Skin of body (tissue), 2 donors: ENCODE measurements around the gene DDX39A. TPM values are rescaled to one million over a fixed set of nuclear protein-coding genes. Genes with fewer than 3 reads are reported as not detected.

Experiments used
- DNase-seq: peaks from one replicate; lab custom pipeline; 2025; lab: John Stamatoyannopoulos, UW
- total RNA-seq: library from RNA; depleted of rRNA; stranded (reverse); fragments of >200 nt; gene quantifications from one replicate; pipeline ENCODE4 v1.2.3, GENCODE V29; 2014

DDX39A gene
- total RNA-seq, 1 donor from 2014 or later = 42.0 TPM

DNA sequence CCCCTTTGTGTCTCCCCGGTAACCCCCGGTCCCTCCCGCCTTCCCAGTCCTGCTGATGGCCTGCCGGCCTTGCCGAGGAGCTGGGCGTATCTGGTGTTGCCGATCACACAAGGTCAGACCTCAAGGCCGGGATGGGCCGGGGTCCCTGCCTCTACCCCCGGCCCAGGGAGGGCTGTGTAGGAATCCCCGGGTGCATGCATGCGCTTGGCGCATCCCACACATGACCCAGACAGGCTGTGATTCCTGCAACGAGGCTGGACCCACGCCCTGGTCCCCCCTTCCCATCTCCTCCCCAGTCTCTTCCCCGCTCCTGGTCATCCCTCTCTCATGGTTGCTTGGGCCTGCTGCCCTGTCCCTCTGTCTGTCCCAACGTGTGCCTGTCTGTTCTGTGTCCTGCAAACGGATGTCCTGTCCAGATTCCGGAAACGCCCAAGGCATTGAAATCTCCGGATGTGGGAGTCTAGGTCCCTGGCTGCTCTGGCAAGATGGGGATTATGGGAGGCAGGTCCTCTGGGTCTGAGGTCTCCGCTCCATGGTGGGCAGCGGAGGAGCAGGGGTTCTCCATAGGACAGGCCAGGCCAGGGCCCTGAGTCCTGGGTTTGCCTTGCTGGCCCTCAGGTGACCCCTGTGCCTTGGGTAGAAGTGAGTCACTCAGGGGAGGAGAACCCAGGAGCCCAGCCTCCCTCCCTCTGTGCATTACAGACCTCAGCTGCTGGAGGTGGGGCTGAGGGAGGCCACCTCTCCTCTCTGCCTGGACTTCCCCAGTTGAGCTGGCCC, 15.6 kb upstream of the DDX39A start:
- no peak for DNase-seq

- DNase-seq = no peak
Measured at GRCh38 chr19:14433554-14434501, 14.7 kb upstream of the DDX39A start.

GRCh38 chr19:14432791-14433553, 13.8 kb upstream of the DDX39A start, which contains the start of gene PKN1:
Gene PKN1 (plus strand): TSS chr19:14433306. CDS start chr19:14433522, 216 bp downstream.
- no peak for DNase-seq

DNA sequence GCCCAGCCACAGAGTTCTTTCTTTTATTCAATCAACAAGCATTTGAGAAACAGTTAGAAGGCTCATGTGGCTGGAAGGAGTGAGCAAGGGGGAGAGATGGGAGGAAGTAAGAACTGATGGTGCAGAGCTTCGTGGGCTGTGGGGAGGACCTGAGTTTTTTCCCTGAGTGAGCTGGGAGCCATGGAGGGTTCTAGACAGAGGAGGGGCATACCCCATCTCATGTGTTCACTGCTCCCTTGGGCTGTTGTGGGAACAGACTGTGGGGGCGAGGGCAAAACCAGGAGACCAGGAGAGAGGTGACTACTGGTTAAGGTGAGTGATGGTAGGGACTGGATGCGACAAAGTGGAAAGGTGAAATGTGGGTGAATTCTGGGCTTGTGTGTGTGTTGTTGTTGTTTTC, 11.6 kb upstream of the DDX39A start:
- no peak for DNase-seq

DNA sequence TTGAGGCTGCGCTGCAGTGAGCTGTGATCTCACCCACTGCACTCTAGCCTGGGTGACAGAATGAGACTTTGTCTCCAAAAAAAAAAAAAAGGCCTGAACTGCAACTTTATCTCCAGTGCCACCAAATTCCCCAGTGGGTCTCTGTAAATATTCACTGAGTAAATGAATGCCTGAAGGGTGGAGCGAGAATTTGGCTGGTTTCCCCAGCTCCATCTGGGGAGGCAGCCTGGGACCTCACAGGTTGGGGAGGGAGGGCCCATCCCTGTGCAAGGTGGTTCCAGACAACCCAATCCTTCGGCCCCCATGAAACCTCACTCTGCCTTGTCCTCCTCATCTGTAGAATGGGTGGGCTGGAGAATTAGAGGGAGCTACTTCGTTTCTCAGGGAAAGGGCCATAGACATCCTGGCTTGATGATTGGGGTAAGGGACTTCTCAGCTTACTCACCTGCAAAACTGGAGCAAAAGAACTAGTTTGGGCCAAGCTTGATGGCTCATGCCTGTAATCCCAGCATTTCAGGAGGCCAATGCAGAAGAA, 9.8 kb upstream of the DDX39A start:
- no peak for DNase-seq

DNA sequence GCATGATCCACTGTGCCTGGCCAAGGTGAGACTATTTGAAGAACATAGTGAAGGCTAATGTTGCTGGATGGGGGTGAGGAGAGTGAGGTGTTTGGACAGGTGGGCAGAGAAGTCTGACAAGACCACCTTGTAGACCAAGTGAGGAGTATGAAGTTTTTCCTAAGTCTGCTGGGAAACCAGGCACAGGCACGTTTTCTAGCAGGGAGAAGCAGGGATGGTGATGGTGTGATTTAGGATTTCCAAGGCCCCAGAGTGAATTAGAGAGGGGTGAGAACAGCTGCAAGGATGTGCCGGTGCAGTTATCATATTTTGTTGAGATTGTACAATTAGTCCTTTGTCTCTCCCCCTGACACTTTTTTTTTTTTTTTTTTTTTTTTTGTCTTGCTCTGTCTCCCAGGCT, 8.3 kb upstream of the DDX39A start:
- DNase-seq = no peak

- DNase-seq = no peak
Measured at GRCh38 chr19:14425696-14426138, 6.6 kb upstream of the DDX39A start.

DNA sequence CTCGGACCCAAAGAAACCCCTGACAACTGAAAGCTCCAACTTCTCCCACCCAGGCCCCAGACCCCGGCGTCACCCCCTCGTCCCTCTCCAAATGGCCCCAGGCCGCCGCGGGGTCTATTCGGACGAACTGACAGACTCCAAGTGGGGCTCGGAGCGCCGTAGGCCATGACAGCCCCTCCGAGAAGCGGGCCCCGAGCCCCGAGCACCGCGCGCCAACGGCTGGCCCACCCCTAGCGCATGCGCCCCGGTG, 360 bp downstream of the DDX39A start:
- no peak for DNase-seq

DNA sequence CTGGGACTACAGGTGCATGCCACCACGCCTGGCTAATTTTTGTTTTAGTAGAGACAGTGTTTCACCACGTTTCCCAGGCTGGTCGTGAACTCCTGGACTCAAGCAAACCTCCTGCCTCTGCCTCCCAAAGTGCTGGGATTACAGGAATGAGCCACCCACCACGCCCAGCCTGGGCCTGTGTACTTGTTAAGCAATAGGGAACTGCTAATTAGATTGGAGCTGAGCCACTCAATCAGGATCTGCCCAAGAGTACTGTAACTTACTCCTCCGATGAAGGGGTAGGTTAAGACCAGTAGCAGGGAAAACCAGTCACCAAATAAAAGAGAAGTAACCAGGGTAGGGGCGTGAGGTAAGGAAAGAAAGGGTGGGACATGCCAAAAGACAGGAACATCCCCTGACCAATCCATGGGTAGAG, 2.3 kb downstream of the DDX39A start:
- DNase-seq = no peak

DNA sequence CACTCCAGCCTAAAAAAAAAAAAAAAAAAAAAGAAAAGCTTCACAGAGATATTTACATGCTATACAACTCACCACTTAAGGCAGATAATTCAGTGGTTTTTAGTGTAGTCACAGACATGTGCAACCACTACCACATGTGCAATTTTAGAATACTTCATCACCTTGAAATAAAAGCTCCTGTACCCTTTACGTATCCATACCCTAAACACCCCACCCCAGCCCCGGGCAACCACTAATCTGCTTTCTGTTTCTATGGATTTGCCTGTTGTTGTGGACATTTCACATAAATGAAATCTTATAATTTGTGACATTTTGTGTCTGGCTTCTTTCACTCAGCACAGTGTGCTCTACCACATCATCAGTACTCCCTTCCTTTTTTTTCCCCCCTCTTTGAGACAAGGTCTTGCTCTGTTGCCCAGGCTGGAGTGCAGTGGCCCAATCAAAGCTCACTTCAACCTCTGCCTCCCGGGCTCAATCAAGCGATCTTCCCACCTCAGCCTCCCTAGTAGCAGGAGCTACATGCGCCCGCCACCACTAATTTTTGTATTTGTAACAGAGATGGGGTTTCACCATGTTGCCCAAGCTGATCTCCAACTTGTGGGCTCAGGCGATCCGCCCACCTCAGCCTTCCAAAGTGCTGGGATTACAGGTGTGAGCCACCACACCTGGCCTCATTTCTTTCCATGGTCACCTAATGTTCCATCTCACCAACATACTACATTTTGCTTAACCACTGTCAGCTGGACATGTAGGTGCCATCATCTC, 4.0 kb downstream of the DDX39A start:
- no peak for DNase-seq

- no peak for DNase-seq
Measured at GRCh38 chr19:14413693-14414181, 5.4 kb downstream of the DDX39A start.

DNA sequence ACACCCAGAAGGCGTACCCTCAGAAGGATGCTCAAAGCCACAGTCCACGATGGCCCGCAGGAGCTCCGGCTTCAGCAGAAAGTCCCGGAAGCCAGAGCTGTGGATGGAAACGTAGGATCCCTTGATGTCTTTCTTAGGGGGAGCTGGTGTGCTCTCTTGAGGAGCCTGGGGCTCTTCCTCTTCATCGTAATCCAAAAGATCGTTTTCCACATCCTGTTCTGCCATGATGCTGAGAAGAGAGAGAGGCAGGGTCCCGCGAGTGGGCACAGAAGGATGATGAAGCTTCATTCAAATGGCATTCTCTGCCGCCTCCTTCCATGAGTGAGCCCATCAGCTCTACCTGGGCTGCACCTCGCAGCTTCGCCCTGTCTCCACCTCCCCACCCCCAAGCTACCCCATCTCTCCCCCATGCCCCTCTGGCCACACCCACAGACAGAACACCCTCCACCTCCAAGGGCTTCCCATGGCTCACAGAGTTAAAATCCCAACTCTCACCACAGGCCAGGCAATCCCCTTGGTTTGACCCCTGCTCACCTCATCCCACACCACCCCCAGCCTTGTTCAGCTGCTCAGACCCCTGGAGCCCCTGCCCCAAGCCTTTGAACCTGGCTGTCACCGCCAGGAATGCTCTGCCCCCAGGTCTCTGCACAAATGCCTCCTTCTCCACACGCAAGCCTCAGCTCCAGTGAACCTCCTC, 6.0 kb downstream of the DDX39A start:
- DNase-seq = no peak

DNA sequence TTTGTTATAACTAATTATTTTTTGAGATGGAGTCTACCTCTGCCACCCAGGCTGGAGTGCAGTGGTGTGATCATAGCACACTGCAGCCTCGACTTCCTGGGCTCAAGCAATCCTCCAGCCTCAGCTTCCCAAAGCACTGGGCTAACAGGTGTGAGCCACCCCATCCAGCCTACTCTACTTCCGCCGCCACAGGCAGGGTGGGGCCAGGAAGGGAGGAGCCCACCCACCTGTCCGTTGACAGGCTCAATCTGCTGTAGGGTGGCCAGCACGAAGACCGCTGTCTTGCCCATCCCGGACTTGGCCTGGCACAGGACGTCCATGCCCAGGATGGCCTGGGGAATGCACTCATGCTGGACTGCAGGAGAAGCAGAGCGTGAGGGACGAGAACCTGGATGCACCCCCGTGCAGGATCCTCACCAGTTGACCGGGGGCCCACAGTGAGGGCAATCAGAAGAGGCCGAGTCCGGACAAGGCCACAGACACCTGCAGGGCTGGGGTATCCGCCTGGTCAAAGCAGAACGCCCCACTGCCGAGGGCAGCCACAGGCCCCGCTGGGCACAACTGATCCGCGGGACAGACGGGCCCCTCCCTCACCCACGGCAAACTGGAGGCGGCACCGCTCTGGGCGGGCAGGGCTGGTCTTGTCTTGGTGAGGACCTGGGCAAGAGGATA, 6.7 kb downstream of the DDX39A start:
- DNase-seq = no peak

DNA sequence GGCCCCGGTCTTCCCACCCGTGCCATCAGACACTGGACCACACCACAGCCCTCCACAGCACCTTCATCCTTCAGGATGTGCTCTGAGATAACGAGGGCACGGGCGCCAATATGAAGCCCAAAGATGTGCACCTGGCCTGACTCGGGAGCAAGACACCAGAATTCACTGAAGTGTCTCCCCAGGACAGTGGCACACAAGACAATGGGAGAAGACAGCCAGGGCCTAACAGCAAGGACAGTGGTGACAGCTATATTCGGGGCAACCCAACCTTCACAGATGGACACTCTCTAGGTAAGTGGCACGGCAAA, 7.2 kb downstream of the DDX39A start:
- no peak for DNase-seq

GRCh38 chr19:14411161-14411937, 7.8 kb downstream of the DDX39A start:
- no peak for DNase-seq

DNA sequence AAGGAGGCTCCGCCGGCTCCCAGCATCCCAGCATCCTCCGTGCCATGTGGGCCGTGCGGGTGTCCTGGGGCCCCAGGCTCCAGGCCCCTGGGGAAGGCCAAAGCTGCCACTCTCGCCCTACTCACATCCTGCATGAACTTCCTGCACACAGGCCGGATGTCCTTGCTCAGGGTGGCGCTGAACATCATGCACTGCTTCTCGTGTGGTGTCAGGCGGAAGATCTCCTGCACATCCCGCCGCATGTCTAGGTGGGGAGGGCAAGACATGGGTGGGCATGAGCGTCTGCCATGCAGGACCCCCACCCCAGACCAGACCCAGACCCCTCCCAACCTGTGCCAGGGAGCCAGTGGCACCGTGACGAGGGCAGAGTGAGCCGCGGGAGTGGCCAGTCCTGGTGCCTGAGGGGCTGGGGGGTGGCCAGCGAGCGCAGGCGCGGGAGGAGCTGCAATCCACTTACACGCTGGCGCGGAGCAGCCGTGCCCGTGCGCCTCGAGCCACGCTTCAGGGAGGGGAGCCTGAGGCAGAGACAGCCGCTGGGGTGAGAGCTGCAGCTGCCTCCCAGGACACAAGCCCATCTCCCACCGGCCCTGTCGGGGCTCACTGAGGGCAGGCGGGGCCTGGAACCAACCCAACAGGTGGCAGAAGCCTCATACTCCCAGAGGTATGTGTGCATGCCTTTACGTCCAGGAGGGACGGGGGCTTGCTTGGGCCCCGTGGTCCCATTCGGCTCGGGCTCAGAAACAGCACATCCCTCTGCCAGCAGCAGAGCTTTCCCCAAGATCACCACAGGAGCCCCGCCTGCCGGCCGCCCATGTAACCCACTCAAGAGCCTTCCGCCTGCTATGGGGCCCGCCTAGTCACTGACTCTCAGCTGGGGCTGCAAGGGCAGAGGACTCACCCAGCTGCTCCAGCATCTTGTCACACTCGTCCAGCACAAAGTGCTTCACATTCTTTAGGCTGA, 8.8 kb downstream of the DDX39A start:
- DNase-seq = no peak

GRCh38 chr19:14409146-14410023, 9.8 kb downstream of the DDX39A start:
- no peak for DNase-seq
